WTC11 (cell line): ENCODE data around the gene BEND5. TPM values are rescaled to one million over a fixed set of nuclear protein-coding genes. Genes with fewer than 3 reads are reported as not detected.
A peak's percentile ranks its signal among the peaks of the same experiment; 100 is the strongest.

Source experiments
- ATAC-seq: fragments of 200-7000 bp; cut with Tn5 transposase; 2 replicates; pipeline ENCODE4 v1.10.0; 2021; ENCODE audit warnings: mild to moderate bottlenecking, moderate library complexity
- CTCF ChIA-PET: fragments of 300-600 bp; sonication (Branson Sonifier 250); formaldehyde crosslinking; loops from one replicate; lab custom pipeline; 2021; ENCODE audit warnings: antibody characterized with exemption; lab: Charles Lee
- POLR2A ChIA-PET: fragments of 350-600 bp; sonication (Branson Sonifier 250); formaldehyde crosslinking; loops from one replicate; lab custom pipeline; 2021; ENCODE audit warnings: antibody characterized with exemption; lab: Charles Lee
- DNase-seq: peaks from one replicate; pipeline ENCODE4 v3.0.0; 2021; ENCODE audit warnings: low spot score
- H3K27ac Mint-ChIP-seq: 2 replicates; pipeline ENCODE4 v1.8.0; 2021; ENCODE audit warnings: mixed read lengths
- H3K27me3 Mint-ChIP-seq: 2 replicates; pipeline ENCODE4 v1.8.0; 2021; ENCODE audit warnings: low read depth, mild to moderate bottlenecking, moderate library complexity, mixed read lengths
- H3K36me3 Mint-ChIP-seq: 2 replicates; pipeline ENCODE4 v1.8.0; 2021; ENCODE audit warnings: mixed read lengths
- H3K4me1 Mint-ChIP-seq: 2 replicates; pipeline ENCODE4 v1.8.0; 2022; ENCODE audit warnings: mixed read lengths
- H3K4me3 Mint-ChIP-seq: 2 replicates; pipeline ENCODE4 v1.8.0; 2021; ENCODE audit warnings: mild to moderate bottlenecking, moderate library complexity, mixed read lengths
- H3K9me3 Mint-ChIP-seq: 2 replicates; pipeline ENCODE4 v1.8.0; 2021; ENCODE audit warnings: mixed read lengths
- AFF4 ChIP-seq: sonication (generic); formaldehyde crosslinking; IDR thresholded peaks from 2 replicates; pipeline ENCODE4 v1.8.1; 2023; ENCODE audit warnings: mild to moderate bottlenecking, missing genetic modification reagents, borderline replicate concordance
- ELF4 ChIP-seq: sonication (generic); formaldehyde crosslinking; IDR thresholded peaks from 2 replicates; pipeline ENCODE4 v1.8.1; 2022; ENCODE audit warnings: low read depth, mild to moderate bottlenecking, moderate library complexity, missing genetic modification reagents
- ERG ChIP-seq: fragments of 250-450 bp; sonication (Bioruptor Pico); IDR thresholded peaks from 2 replicates; pipeline ENCODE4 v1.8.0; 2021; ENCODE audit warnings: mild to moderate bottlenecking
- FOXJ3 ChIP-seq: sonication (generic); formaldehyde crosslinking; IDR thresholded peaks from 2 replicates; pipeline ENCODE4 v1.9.0; 2021; ENCODE audit warnings: missing genetic modification reagents, mild to moderate bottlenecking, borderline replicate concordance
- MAX ChIP-seq: sonication (generic); formaldehyde crosslinking; IDR thresholded peaks from 2 replicates; pipeline ENCODE4 v1.8.0; 2022; ENCODE audit warnings: mild to moderate bottlenecking, missing genetic modification reagents
- MLX ChIP-seq: sonication (generic); formaldehyde crosslinking; IDR thresholded peaks from 2 replicates; pipeline ENCODE4 v1.8.1; 2023; ENCODE audit warnings: mild to moderate bottlenecking, missing genetic modification reagents, moderate library complexity
- MXD4 ChIP-seq: fragments of 250-450 bp; sonication (Bioruptor Pico); IDR thresholded peaks from 2 replicates; pipeline ENCODE4 v1.8.0; 2021; ENCODE audit warnings: mild to moderate bottlenecking, moderate library complexity, borderline replicate concordance
- MYBL2 ChIP-seq: sonication (generic); formaldehyde crosslinking; IDR thresholded peaks from 2 replicates; pipeline ENCODE4 v1.8.1; 2023; ENCODE audit warnings: mild to moderate bottlenecking, moderate library complexity, missing genetic modification reagents
- NR1H2 ChIP-seq: sonication (generic); formaldehyde crosslinking; IDR thresholded peaks from 2 replicates; pipeline ENCODE4 v1.9.0; 2021; ENCODE audit warnings: mild to moderate bottlenecking, moderate library complexity, missing genetic modification reagents
- NR2C2 ChIP-seq: sonication (generic); formaldehyde crosslinking; IDR thresholded peaks from 2 replicates; pipeline ENCODE4 v1.8.0; 2022; ENCODE audit warnings: mild to moderate bottlenecking, missing genetic modification reagents
- PREB ChIP-seq: sonication (generic); formaldehyde crosslinking; IDR thresholded peaks from 2 replicates; pipeline ENCODE4 v1.8.1; 2022; ENCODE audit warnings: mild to moderate bottlenecking, missing genetic modification reagents, moderate library complexity, borderline replicate concordance
- SMAD3 ChIP-seq: sonication (generic); formaldehyde crosslinking; IDR thresholded peaks from 2 replicates; pipeline ENCODE4 v1.8.0; 2022; ENCODE audit warnings: missing genetic modification reagents, mild to moderate bottlenecking, borderline replicate concordance
- TP53 ChIP-seq: sonication (generic); formaldehyde crosslinking; IDR thresholded peaks from 2 replicates; pipeline ENCODE4 v1.8.1; 2023; ENCODE audit warnings: mild to moderate bottlenecking, missing genetic modification reagents
- ZBTB21 ChIP-seq: sonication (generic); formaldehyde crosslinking; IDR thresholded peaks from 2 replicates; pipeline ENCODE4 v1.8.1; 2023; ENCODE audit warnings: mild to moderate bottlenecking, missing genetic modification reagents, borderline replicate concordance
- ZBTB43 ChIP-seq: sonication (generic); formaldehyde crosslinking; IDR thresholded peaks from 2 replicates; pipeline ENCODE4 v1.8.1; 2023; ENCODE audit warnings: mild to moderate bottlenecking, missing genetic modification reagents
- total RNA-seq: library from RNA; stranded (reverse); gene quantifications from 3 replicates; pipeline ENCODE4 v1.2.3, GENCODE V29; 2021

BEND5 gene
- total RNA-seq, 1 experiment from 2014 or later, result 4.9 TPM

GRCh38 chr1:48738356-48738755, 38.3 kb downstream of the BEND5 start (continued):
- no peak for TF ChIP-seq PREB

GRCh38 chr1:48735796-48736195, 40.9 kb downstream of the BEND5 start:
- no peaks in the 10 kb centered on the region for H3K9me3 Mint-ChIP-seq
- H3K4me3 Mint-ChIP-seq, result no peak overlapping the region
- ChIA-PET POLR2A (no interaction called here), CTCF (interaction anchor here (0.7 to 1.2 kb wide), 4 partner anchors 39 to 205 kb away, joined by 3 to 4 read pairs (median 4); no protein-coding TSS in a partner anchor)
- DNase-seq (no peak), ATAC-seq (peak; percentile 68)
- peaks cover 11% of the 10 kb centered on the region for H3K36me3 Mint-ChIP-seq
- H3K27me3 Mint-ChIP-seq, result no peaks in the 10 kb centered on the region
- peaks cover 9% of the 10 kb centered on the region for H3K4me1 Mint-ChIP-seq
- no peak overlapping the region for H3K27ac Mint-ChIP-seq
- TF ChIP-seq FOXJ3 (CRISPR knock-in tag), result no peak
- no peak for TF ChIP-seq MLX (CRISPR knock-in tag)
- no peak for TF ChIP-seq MAX (CRISPR knock-in tag)
- TF ChIP-seq ELF4 (CRISPR knock-in tag), result no peak
- no peak for TF ChIP-seq ZBTB21 (CRISPR knock-in tag)
- TF ChIP-seq TP53 (CRISPR knock-in tag), result no peak

- POLR2A ChIA-PET, result interaction anchor here (0.6 kb wide), 1 partner anchor 992 kb away, joined by 3 read pairs; no protein-coding TSS in a partner anchor
- peaks cover 6% of the 10 kb centered on the region for H3K36me3 Mint-ChIP-seq
- no peaks in the 10 kb centered on the region; the same call in 1 of the 2 replicates for H3K4me1 Mint-ChIP-seq
- TF ChIP-seq MLX (CRISPR knock-in tag) (no peak), MXD4 (CRISPR knock-in tag) (no peak), MYBL2 (CRISPR knock-in tag) (no peak), ZBTB43 (CRISPR knock-in tag) (no peak), SMAD3 (no peak), NR2C2 (CRISPR knock-in tag) (no peak), AFF4 (CRISPR knock-in tag) (no peak), NR1H2 (CRISPR knock-in tag) (no peak), ERG (CRISPR knock-in tag) (no peak)
- TF ChIP-seq, all 79 proteins: peak for 0
- Mint-ChIP-seq H3K27me3 (no peaks in the 10 kb centered on the region), H3K27ac (no peak overlapping the region), H3K9me3 (no peaks in the 10 kb centered on the region), H3K4me3 (no peak overlapping the region)
- no peak for ATAC-seq
- DNase-seq, result no peak
- CTCF ChIA-PET, result no interaction called here
Observed at GRCh38 chr1:48730164-48730910, 46.4 kb downstream of the BEND5 start.
